Activated naive CD8-positive, alpha-beta T cell (primary cell): ENCODE measurements around the gene KDM7A.
"Not testable (repeated sequence)": the region's sequence is repeated elsewhere in the genome, so short reads cannot be mapped to it uniquely, and the experiment has no call there.

Source experiments
- H3K27ac Mint-ChIP-seq: one replicate; pipeline ENCODE4 v1.8.0; 2021; ENCODE audit warnings: mixed read lengths
- H3K27me3 Mint-ChIP-seq: one replicate; pipeline ENCODE4 v1.8.0; 2021; ENCODE audit warnings: mixed read lengths
- H3K36me3 Mint-ChIP-seq: one replicate; pipeline ENCODE4 v1.8.0; 2021; ENCODE audit warnings: mixed read lengths
- H3K4me1 Mint-ChIP-seq: one replicate; pipeline ENCODE4 v1.8.0; 2021; ENCODE audit warnings: low read depth, mixed read lengths
- H3K4me3 Mint-ChIP-seq: one replicate; pipeline ENCODE4 v1.8.0; 2021; ENCODE audit warnings: mild to moderate bottlenecking, mixed read lengths
- H3K9me3 Mint-ChIP-seq: one replicate; pipeline ENCODE4 v1.8.0; 2021; ENCODE audit warnings: low read depth, mixed read lengths

Gene KDM7A

GRCh38 chr7:140114817-140115216 lies 62.0 kb downstream of the KDM7A start:
- H3K4me1 Mint-ChIP-seq, H3K27ac Mint-ChIP-seq, H3K9me3 Mint-ChIP-seq, H3K27me3 Mint-ChIP-seq, H3K4me3 Mint-ChIP-seq: not testable (repeated sequence)
- peaks cover 13% of the 10 kb centered on the region for H3K36me3 Mint-ChIP-seq

- not testable (repeated sequence) for H3K4me3 Mint-ChIP-seq, H3K27ac Mint-ChIP-seq
Observed at GRCh38 chr7:140108777-140109176, 68.0 kb downstream of the KDM7A start.

GRCh38 chr7:140096459-140096858 lies 80.3 kb downstream of the KDM7A start:
- H3K36me3 Mint-ChIP-seq, result peaks cover 16% of the 10 kb centered on the region
- H3K4me3 Mint-ChIP-seq, result no peak overlapping the region
- no peaks in the 10 kb centered on the region for H3K4me1 Mint-ChIP-seq
- H3K27me3 Mint-ChIP-seq, result no peaks in the 10 kb centered on the region
- H3K27ac Mint-ChIP-seq, result no peak overlapping the region
- H3K9me3 Mint-ChIP-seq, result no peaks in the 10 kb centered on the region

More at GRCh38 chr7:140108777-140109176, 68.0 kb downstream of the KDM7A start:
- H3K36me3 Mint-ChIP-seq, result peaks cover 19% of the 10 kb centered on the region
- not testable (repeated sequence) for H3K4me1 Mint-ChIP-seq, H3K27me3 Mint-ChIP-seq, H3K9me3 Mint-ChIP-seq

- no peak overlapping the region for H3K4me3 Mint-ChIP-seq
- H3K27ac Mint-ChIP-seq, result no peak overlapping the region
- H3K4me1 Mint-ChIP-seq, result no peaks in the 10 kb centered on the region
- peaks cover 10% of the 10 kb centered on the region for H3K36me3 Mint-ChIP-seq
- no peaks in the 10 kb centered on the region for H3K27me3 Mint-ChIP-seq
- H3K9me3 Mint-ChIP-seq, result no peaks in the 10 kb centered on the region
Observed at GRCh38 chr7:140093375-140093774, 83.4 kb downstream of the KDM7A start.

GRCh38 chr7:140085447-140085846 lies 91.3 kb downstream of the KDM7A start:
- peak overlapping the region; percentile 31 for H3K27ac Mint-ChIP-seq

GRCh38 chr7:140084972-140085371 lies 91.8 kb downstream of the KDM7A start:
- Mint-ChIP-seq H3K36me3 (no peaks in the 10 kb centered on the region), H3K27me3 (no peaks in the 10 kb centered on the region)

More at GRCh38 chr7:140085447-140085846, 91.3 kb downstream of the KDM7A start:
- Mint-ChIP-seq H3K4me1 (peaks cover 31% of the 10 kb centered on the region), H3K9me3 (no peaks in the 10 kb centered on the region), H3K27me3 (no peaks in the 10 kb centered on the region), H3K4me3 (no peak overlapping the region), H3K36me3 (no peaks in the 10 kb centered on the region)

GRCh38 chr7:140084142-140084655 lies 92.6 kb downstream of the KDM7A start:
- H3K4me3 Mint-ChIP-seq, result no peak overlapping the region
- no peaks in the 10 kb centered on the region for H3K36me3 Mint-ChIP-seq
- no peaks in the 10 kb centered on the region for H3K27me3 Mint-ChIP-seq
- H3K4me1 Mint-ChIP-seq, result peaks cover 31% of the 10 kb centered on the region
- peak overlapping the region; percentile 70 for H3K27ac Mint-ChIP-seq
- no peaks in the 10 kb centered on the region for H3K9me3 Mint-ChIP-seq

More at GRCh38 chr7:140084972-140085371, 91.8 kb downstream of the KDM7A start:
- Mint-ChIP-seq H3K27ac (peak overlapping the region; percentile 31), H3K4me3 (peak overlapping the region; percentile 28), H3K4me1 (peaks cover 31% of the 10 kb centered on the region), H3K9me3 (no peaks in the 10 kb centered on the region)

GRCh38 chr7:140082770-140083169 lies 94.0 kb downstream of the KDM7A start:
- Mint-ChIP-seq H3K27me3 (no peaks in the 10 kb centered on the region), H3K4me1 (peaks cover 38% of the 10 kb centered on the region), H3K27ac (no peak overlapping the region), H3K9me3 (no peaks in the 10 kb centered on the region), H3K4me3 (no peak overlapping the region), H3K36me3 (no peaks in the 10 kb centered on the region)

- Mint-ChIP-seq H3K4me1 (peaks cover 35% of the 10 kb centered on the region), H3K9me3 (no peaks in the 10 kb centered on the region), H3K27ac (no peak overlapping the region), H3K36me3 (no peaks in the 10 kb centered on the region), H3K4me3 (no peak overlapping the region), H3K27me3 (no peaks in the 10 kb centered on the region)
Observed at GRCh38 chr7:140081774-140082425, 94.9 kb downstream of the KDM7A start.

- H3K36me3 Mint-ChIP-seq, result no peaks in the 10 kb centered on the region
- H3K27me3 Mint-ChIP-seq, result no peaks in the 10 kb centered on the region
- no peak overlapping the region for H3K4me3 Mint-ChIP-seq
- no peaks in the 10 kb centered on the region for H3K9me3 Mint-ChIP-seq
- no peak overlapping the region for H3K27ac Mint-ChIP-seq
- H3K4me1 Mint-ChIP-seq, result peaks cover 28% of the 10 kb centered on the region
Observed at GRCh38 chr7:140080919-140081318, 95.9 kb downstream of the KDM7A start.

GRCh38 chr7:140079121-140079536 lies 97.7 kb downstream of the KDM7A start:
- H3K4me1 Mint-ChIP-seq, result peaks cover 15% of the 10 kb centered on the region

GRCh38 chr7:140078392-140078791 lies 98.4 kb downstream of the KDM7A start:
- Mint-ChIP-seq H3K36me3 (no peaks in the 10 kb centered on the region), H3K27ac (no peak overlapping the region), H3K27me3 (no peaks in the 10 kb centered on the region), H3K9me3 (no peaks in the 10 kb centered on the region), H3K4me3 (no peak overlapping the region), H3K4me1 (peaks cover 7% of the 10 kb centered on the region)

More at GRCh38 chr7:140079121-140079536, 97.7 kb downstream of the KDM7A start:
- Mint-ChIP-seq H3K4me3 (no peak overlapping the region), H3K36me3 (no peaks in the 10 kb centered on the region), H3K9me3 (no peaks in the 10 kb centered on the region), H3K27ac (no peak overlapping the region), H3K27me3 (no peaks in the 10 kb centered on the region)

- peaks cover 7% of the 10 kb centered on the region for H3K4me1 Mint-ChIP-seq
- no peak overlapping the region for H3K27ac Mint-ChIP-seq
Observed at GRCh38 chr7:140074780-140075179, 102.0 kb downstream of the KDM7A start.

GRCh38 chr7:140070546-140070945 lies 106.2 kb downstream of the KDM7A start:
- no peak overlapping the region for H3K4me3 Mint-ChIP-seq
- H3K36me3 Mint-ChIP-seq, result peaks cover 17% of the 10 kb centered on the region
- peaks cover 10% of the 10 kb centered on the region for H3K4me1 Mint-ChIP-seq
- no peaks in the 10 kb centered on the region for H3K27me3 Mint-ChIP-seq
- no peak overlapping the region for H3K27ac Mint-ChIP-seq
- H3K9me3 Mint-ChIP-seq, result peaks cover 18% of the 10 kb centered on the region

More at GRCh38 chr7:140074780-140075179, 102.0 kb downstream of the KDM7A start:
- no peak overlapping the region for H3K4me3 Mint-ChIP-seq
- no peaks in the 10 kb centered on the region for H3K36me3 Mint-ChIP-seq
- H3K9me3 Mint-ChIP-seq, result no peaks in the 10 kb centered on the region
- no peaks in the 10 kb centered on the region for H3K27me3 Mint-ChIP-seq

- Mint-ChIP-seq H3K4me3 (no peak overlapping the region), H3K9me3 (peaks cover 19% of the 10 kb centered on the region), H3K36me3 (peaks cover 17% of the 10 kb centered on the region), H3K4me1 (peaks cover 10% of the 10 kb centered on the region), H3K27ac (peak overlapping the region; percentile 6), H3K27me3 (no peaks in the 10 kb centered on the region)
Observed at GRCh38 chr7:140069298-140069949, 107.4 kb downstream of the KDM7A start.
